ENCODE measurements around the gene PLP2.

- no peak for TF ChIP-seq CTCF (IDR thresholded peaks at IDR 0.05)
- TF ChIP-seq POLR2A (IDR thresholded peaks at IDR 0.05) = no peak
Observed at GRCh38 chrX:49193542-49193964, 21.9 kb downstream of the PLP2 start.

Measured in upper lobe of left lung (tissue), 4 donors.